Superior temporal gyrus (tissue), 1 donor: ENCODE results near the gene ARHGAP6.

Experiments used
- DNase-seq: peaks from one replicate; pipeline ENCODE4 v3.0.0-alpha.2; 2016; ENCODE audit errors: extremely low spot score

Gene ARHGAP6

GRCh38 chrX:11461201-11462001 is 204.3 kb downstream of the ARHGAP6 start:
- no peak for DNase-seq

GRCh38 chrX:11460347-11460746 is 205.4 kb downstream of the ARHGAP6 start:
- DNase-seq, result no peak

- no peak for DNase-seq
Measured at GRCh38 chrX:11458170-11458569, 207.6 kb downstream of the ARHGAP6 start.

- no peak for DNase-seq
Measured at GRCh38 chrX:11451151-11451550, 214.6 kb downstream of the ARHGAP6 start.

GRCh38 chrX:11450354-11450753 is 215.4 kb downstream of the ARHGAP6 start:
- DNase-seq, result no peak

GRCh38 chrX:11449613-11450012 is 216.1 kb downstream of the ARHGAP6 start:
- DNase-seq, result no peak

GRCh38 chrX:11447418-11447817 is 218.3 kb downstream of the ARHGAP6 start:
- no peak for DNase-seq

GRCh38 chrX:11446949-11447348 is 218.8 kb downstream of the ARHGAP6 start:
- no peak for DNase-seq

GRCh38 chrX:11446336-11446735 is 219.4 kb downstream of the ARHGAP6 start:
- no peak for DNase-seq

- no peak for DNase-seq
Measured at GRCh38 chrX:11445540-11445939, 220.2 kb downstream of the ARHGAP6 start.

- DNase-seq, result no peak
Measured at GRCh38 chrX:11444052-11444451, 221.7 kb downstream of the ARHGAP6 start.

GRCh38 chrX:11439846-11440245 is 225.9 kb downstream of the ARHGAP6 start:
- DNase-seq, result no peak

GRCh38 chrX:11438767-11439166 is 227.0 kb downstream of the ARHGAP6 start:
- no peak for DNase-seq

GRCh38 chrX:11438380-11438723 is 227.4 kb downstream of the ARHGAP6 start:
- no peak for DNase-seq

GRCh38 chrX:11437642-11438379 is 227.9 kb downstream of the ARHGAP6 start:
- DNase-seq, result no peak

- DNase-seq, result no peak
Measured at GRCh38 chrX:11435568-11435967, 230.2 kb downstream of the ARHGAP6 start.

- DNase-seq, result no peak
Measured at GRCh38 chrX:11434607-11435006, 231.1 kb downstream of the ARHGAP6 start.

- DNase-seq, result no peak
Measured at GRCh38 chrX:11431786-11432185, 233.9 kb downstream of the ARHGAP6 start.

- no peak for DNase-seq
Measured at GRCh38 chrX:11430271-11430670, 235.4 kb downstream of the ARHGAP6 start.

GRCh38 chrX:11429538-11430085 is 236.1 kb downstream of the ARHGAP6 start:
- no peak for DNase-seq

GRCh38 chrX:11427453-11428071 is 238.2 kb downstream of the ARHGAP6 start:
- no peak for DNase-seq

GRCh38 chrX:11426712-11427452 is 238.8 kb downstream of the ARHGAP6 start:
- no peak for DNase-seq
